ENCODE data around the gene NUBPL.

- TF ChIP-seq, protein P1, sequence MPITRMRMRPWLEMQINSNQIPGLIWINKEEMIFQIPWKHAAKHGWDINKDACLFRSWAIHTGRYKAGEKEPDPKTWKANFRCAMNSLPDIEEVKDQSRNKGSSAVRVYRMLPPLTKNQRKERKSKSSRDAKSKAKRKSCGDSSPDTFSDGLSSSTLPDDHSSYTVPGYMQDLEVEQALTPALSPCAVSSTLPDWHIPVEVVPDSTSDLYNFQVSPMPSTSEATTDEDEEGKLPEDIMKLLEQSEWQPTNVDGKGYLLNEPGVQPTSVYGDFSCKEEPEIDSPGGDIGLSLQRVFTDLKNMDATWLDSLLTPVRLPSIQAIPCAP (CRISPR knock-in tag; IDR thresholded peaks at IDR 0.05) = no peak
- TF ChIP-seq ZNF138 (CRISPR knock-in tag; conservative IDR thresholded peaks at IDR 0.05) (no peak), MAX (CRISPR knock-in tag; IDR thresholded peaks at IDR 0.05) (no peak), SP1 (CRISPR knock-in tag; conservative IDR thresholded peaks at IDR 0.05) (no peak), ATF3 (CRISPR knock-in tag; conservative IDR thresholded peaks at IDR 0.05) (no peak), ATF2 (CRISPR knock-in tag; IDR thresholded peaks at IDR 0.05; ENCODE audit: borderline replicate concordance, low read depth) (no peak), CBFB (CRISPR knock-in tag; IDR thresholded peaks at IDR 0.05; ENCODE audit: low read depth) (no peak), ZSCAN18 (CRISPR knock-in tag; IDR thresholded peaks at IDR 0.05) (no peak), NR1H2 (CRISPR knock-in tag; IDR thresholded peaks at IDR 0.05) (no peak), TEAD4 (CRISPR knock-in tag; IDR thresholded peaks at IDR 0.05) (no peak), FOXP1 (CRISPR knock-in tag; IDR thresholded peaks at IDR 0.05; ENCODE audit: borderline replicate concordance) (no peak), ZNF396 (CRISPR knock-in tag; IDR thresholded peaks at IDR 0.05; ENCODE audit: borderline replicate concordance) (no peak)
- TF ChIP-seq, protein P2, sequence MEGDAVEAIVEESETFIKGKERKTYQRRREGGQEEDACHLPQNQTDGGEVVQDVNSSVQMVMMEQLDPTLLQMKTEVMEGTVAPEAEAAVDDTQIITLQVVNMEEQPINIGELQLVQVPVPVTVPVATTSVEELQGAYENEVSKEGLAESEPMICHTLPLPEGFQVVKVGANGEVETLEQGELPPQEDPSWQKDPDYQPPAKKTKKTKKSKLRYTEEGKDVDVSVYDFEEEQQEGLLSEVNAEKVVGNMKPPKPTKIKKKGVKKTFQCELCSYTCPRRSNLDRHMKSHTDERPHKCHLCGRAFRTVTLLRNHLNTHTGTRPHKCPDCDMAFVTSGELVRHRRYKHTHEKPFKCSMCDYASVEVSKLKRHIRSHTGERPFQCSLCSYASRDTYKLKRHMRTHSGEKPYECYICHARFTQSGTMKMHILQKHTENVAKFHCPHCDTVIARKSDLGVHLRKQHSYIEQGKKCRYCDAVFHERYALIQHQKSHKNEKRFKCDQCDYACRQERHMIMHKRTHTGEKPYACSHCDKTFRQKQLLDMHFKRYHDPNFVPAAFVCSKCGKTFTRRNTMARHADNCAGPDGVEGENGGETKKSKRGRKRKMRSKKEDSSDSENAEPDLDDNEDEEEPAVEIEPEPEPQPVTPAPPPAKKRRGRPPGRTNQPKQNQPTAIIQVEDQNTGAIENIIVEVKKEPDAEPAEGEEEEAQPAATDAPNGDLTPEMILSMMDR (IDR thresholded peaks at IDR 0.05) = no peak
Measured at GRCh38 chr14:31877255-31877798, 316.1 kb downstream of the NUBPL start.

Data from WTC11 (cell line).